Measurements from ENCODE around the gene NOD1. TPM values are rescaled to one million over a fixed set of nuclear protein-coding genes. Genes with fewer than 3 reads are reported as not detected.

NOD1 gene
- polyA plus RNA-seq, 3 donors = 2.8 to 15.0 (median 4.6) TPM

DNA sequence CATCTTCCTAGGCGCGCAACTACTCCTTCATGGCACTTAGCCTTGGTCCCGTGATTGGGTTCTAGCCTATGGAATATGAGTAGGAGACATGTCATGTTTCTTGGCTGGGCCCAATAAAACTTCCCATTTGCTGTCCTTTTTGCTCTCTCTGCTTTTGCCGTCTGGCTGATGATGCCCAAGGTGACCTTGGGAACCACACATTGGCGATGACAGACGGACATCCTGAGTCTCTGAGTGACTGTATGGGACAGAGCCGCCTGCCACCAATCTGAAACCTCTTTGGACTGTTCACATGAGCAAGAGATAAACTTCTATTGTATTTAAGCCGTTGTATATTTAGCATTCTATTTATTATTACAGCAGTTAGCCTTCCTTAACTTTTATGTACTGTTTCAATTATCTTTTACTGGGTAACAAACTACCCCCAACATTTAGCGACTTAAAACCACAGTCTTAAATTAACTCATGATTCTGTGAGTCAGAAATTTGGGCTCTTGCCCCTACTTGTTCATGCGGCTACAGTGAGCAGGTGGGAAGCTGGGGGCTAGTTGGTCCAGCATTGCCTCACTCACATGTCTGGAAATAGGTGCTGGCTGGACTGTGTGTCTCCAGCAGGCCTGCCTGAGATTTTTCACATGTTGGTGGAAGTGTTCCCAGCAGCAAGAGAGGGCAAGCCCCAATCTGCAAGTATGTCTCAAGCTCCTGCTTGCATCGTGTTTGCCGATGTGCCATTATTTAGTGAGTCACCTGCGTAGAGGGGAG, 71.7 kb downstream of the NOD1 start:
- H3K4me3 Mint-ChIP-seq = no peak overlapping the region
- no peak for DNase-seq
- H3K27me3 ChIP-seq (ENCODE audit: control insufficient read depth in 2 of 2, insufficient read depth in 2 of 2, low read length in 2 of 2) = no peaks in the 10 kb centered on the region
- H2AFZ ChIP-seq (ENCODE audit: insufficient read depth, low read depth, low read length, poor library complexity, severe bottlenecking) = no peak overlapping the region
- H3K4me1 ChIP-seq (ENCODE audit: control insufficient read depth in 1 of 2, insufficient read depth in 2 of 2, low read length in 2 of 2) = peaks cover 7 to 9% of the 10 kb centered on the region in 2 donors
- WGBS (ENCODE audit: insufficient coverage) = 83% methylated on average over 5 of the region's 13 CpGs
- peaks cover 22 to 23% of the 10 kb centered on the region in 2 donors for H3K36me3 Mint-ChIP-seq
- H3K79me2 ChIP-seq (ENCODE audit: insufficient read depth, low read length) = no peaks in the 10 kb centered on the region
- H3K36me3 ChIP-seq (replicated peaks in 1 of 2; ENCODE audit: control insufficient read depth in 1 of 2, insufficient read depth in 2 of 2, low read length in 2 of 2) = peaks cover 6 to 12% of the 10 kb centered on the region in 2 donors
- no peak overlapping the region for H3K4me2 ChIP-seq (replicated peaks; ENCODE audit: extremely low read depth, low read length, poor library complexity, severe bottlenecking)
- H3K27ac Mint-ChIP-seq = peak overlapping the region in 2 of 7 donors; percentile 17 to 44
- H3K9ac ChIP-seq (ENCODE audit: insufficient read depth, low read length, poor library complexity, severe bottlenecking) = no peak overlapping the region
- peaks cover 29% of the 10 kb centered on the region for H3K4me1 Mint-ChIP-seq
- H3K9me3 Mint-ChIP-seq = peaks cover 0 to 4% (median 0%) of the 10 kb centered on the region in 7 donors
- H3K27me3 Mint-ChIP-seq (ENCODE audit: low read depth in 3 of 3) = no peaks in the 10 kb centered on the region
- intact Hi-C loops (cut with micrococcal nuclease) = loop anchor here in 1 of 2 donors (10.0 kb wide), 1 partner anchor 48 kb away; no protein-coding TSS in a partner anchor
- no peaks in the 10 kb centered on the region for H3K9me3 ChIP-seq (replicated peaks in 1 of 2; ENCODE audit: control insufficient read depth in 1 of 2, insufficient read depth in 1 of 2, low read length in 2 of 2)
- H3K4me3 ChIP-seq (replicated peaks in 1 of 3; ENCODE audit: low read depth in 2 of 3, low read length in 3 of 3) = no peak overlapping the region
- TF ChIP-seq, protein P1, sequence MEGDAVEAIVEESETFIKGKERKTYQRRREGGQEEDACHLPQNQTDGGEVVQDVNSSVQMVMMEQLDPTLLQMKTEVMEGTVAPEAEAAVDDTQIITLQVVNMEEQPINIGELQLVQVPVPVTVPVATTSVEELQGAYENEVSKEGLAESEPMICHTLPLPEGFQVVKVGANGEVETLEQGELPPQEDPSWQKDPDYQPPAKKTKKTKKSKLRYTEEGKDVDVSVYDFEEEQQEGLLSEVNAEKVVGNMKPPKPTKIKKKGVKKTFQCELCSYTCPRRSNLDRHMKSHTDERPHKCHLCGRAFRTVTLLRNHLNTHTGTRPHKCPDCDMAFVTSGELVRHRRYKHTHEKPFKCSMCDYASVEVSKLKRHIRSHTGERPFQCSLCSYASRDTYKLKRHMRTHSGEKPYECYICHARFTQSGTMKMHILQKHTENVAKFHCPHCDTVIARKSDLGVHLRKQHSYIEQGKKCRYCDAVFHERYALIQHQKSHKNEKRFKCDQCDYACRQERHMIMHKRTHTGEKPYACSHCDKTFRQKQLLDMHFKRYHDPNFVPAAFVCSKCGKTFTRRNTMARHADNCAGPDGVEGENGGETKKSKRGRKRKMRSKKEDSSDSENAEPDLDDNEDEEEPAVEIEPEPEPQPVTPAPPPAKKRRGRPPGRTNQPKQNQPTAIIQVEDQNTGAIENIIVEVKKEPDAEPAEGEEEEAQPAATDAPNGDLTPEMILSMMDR (IDR thresholded peaks at IDR 0.05) = no peak
- H4K20me1 ChIP-seq (ENCODE audit: insufficient read depth, low read length) = no peaks in the 10 kb centered on the region
- H3K27ac ChIP-seq (ENCODE audit: low read depth in 1 of 2, low read length in 2 of 2) = no peak overlapping the region

- intact Hi-C loops (cut with micrococcal nuclease) = loop anchor here in 1 of 2 donors (10.0 kb wide), 1 partner anchor 50 kb away; no protein-coding TSS in a partner anchor
- no peaks in the 10 kb centered on the region for H3K79me2 ChIP-seq (ENCODE audit: insufficient read depth, low read length)
- TF ChIP-seq, protein P1 (IDR thresholded peaks at IDR 0.05) = no peak
Measured at GRCh38 chr7:30405179-30405578, 73.4 kb downstream of the NOD1 start.

More at GRCh38 chr7:30405179-30405578, 73.4 kb downstream of the NOD1 start:
- Mint-ChIP-seq H3K9me3 (peaks cover 0 to 4% (median 0%) of the 10 kb centered on the region in 7 donors), H3K27me3 (ENCODE audit: low read depth in 3 of 3) (no peaks in the 10 kb centered on the region), H3K4me1 (peaks cover 15% of the 10 kb centered on the region), H3K36me3 (peaks cover 22 to 23% of the 10 kb centered on the region in 2 donors), H3K27ac (no peak overlapping the region), H3K4me3 (no peak overlapping the region)
- Histone ChIP-seq H3K27ac (ENCODE audit: low read depth in 1 of 2, low read length in 2 of 2) (no peak overlapping the region), H3K27me3 (ENCODE audit: control insufficient read depth in 2 of 2, insufficient read depth in 2 of 2, low read length in 2 of 2) (no peaks in the 10 kb centered on the region), H2AFZ (ENCODE audit: insufficient read depth, low read depth, low read length, poor library complexity, severe bottlenecking) (no peak overlapping the region), H3K9ac (ENCODE audit: insufficient read depth, low read length, poor library complexity, severe bottlenecking) (no peak overlapping the region), H3K36me3 (replicated peaks in 1 of 2; ENCODE audit: control insufficient read depth in 1 of 2, insufficient read depth in 2 of 2, low read length in 2 of 2) (peaks cover 6 to 12% of the 10 kb centered on the region in 2 donors), H3K9me3 (replicated peaks in 1 of 2; ENCODE audit: control insufficient read depth in 1 of 2, insufficient read depth in 1 of 2, low read length in 2 of 2) (no peaks in the 10 kb centered on the region), H3K4me2 (replicated peaks; ENCODE audit: extremely low read depth, low read length, poor library complexity, severe bottlenecking) (no peak overlapping the region), H3K4me1 (ENCODE audit: control insufficient read depth in 1 of 2, insufficient read depth in 2 of 2, low read length in 2 of 2) (no peaks in the 10 kb centered on the region), H4K20me1 (ENCODE audit: insufficient read depth, low read length) (no peaks in the 10 kb centered on the region), H3K4me3 (replicated peaks in 1 of 3; ENCODE audit: low read depth in 2 of 3, low read length in 3 of 3) (no peak overlapping the region)
- DNase-seq = no peak
- WGBS (ENCODE audit: insufficient coverage) = no CpG with 5 or more reads among the region's 2 CpGs

All from CD14-positive monocyte (primary cell).